Stimulated activated CD8-positive, alpha-beta memory T cell treated with anti-CD3 and anti-CD28 coated beads, Interleukin-15, amount 100 ng/mL, for 1 hour (primary cell): ENCODE measurements around the gene LHX6.

Experiments
- DNase-seq: peaks from one replicate; pipeline ENCODE4 v3.0.0-alpha.2; 2020; ENCODE audit warnings: low read depth

LHX6 gene

GRCh38 chr9:122234022-122234748 is 5.4 kb upstream of the LHX6 start:
- DNase-seq: no peak

- DNase-seq: no peak
Measured at GRCh38 chr9:122232796-122233306, 4.1 kb upstream of the LHX6 start.

- DNase-seq: no peak
Measured at GRCh38 chr9:122229485-122229837, 704 bp upstream of the LHX6 start.

GRCh38 chr9:122228191-122228567 is 578 bp downstream of the LHX6 start:
- DNase-seq: no peak

DNA sequence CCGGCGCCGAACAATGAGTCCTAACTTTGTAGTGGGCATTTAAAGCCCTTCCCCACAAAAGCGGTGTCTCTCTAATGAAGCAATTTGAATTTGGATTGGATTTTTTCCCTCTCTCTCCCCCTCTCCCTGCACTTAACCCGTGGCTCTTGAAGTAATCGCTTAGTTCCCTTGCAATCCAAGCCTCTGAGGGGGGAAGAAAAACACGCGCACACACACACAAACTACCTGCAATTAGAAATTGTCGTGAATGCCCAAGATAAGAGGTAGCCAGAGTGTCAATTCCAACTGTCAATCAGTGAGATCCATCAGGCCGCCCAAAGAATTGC is 1.2 kb downstream of the LHX6 start:
- no peak for DNase-seq

DNA sequence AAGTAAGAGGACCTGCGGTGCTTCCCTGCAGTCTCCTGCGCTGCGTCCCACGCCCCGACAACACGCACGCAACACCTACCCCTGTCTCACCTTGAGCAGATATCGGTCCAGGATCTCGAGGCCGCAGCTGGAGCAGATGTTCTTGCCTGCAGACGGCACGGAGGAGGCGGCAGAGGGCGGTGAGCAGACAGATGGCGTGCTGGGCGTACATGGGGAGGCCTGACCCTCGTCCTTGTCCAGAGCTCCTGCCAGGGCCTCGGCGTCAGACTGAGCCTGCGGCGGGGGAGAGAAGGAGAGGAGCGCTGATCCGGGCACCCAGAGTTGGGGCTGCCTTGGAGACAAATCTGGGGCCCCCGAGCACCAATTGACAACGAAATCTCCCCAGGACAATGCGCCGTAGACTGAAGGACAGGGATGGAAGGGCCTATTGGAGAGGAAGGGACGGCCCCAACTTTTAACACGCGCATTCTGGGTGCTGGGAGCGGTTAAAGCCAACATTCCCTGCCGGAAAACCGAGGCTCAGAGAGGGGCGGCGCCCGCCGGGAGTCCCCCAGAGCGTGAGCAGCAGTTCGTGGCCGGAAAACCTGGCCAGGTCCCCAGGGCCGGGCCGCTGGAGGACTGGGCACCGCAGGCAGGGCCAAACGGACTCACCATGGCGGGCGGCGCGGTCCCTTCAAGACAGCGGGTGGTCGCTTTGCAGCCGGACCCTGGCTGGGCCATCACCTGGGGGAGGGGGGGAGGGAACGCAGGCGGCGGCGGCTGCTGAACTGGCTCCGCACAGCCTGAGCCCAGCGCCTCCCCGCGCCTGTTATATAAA is 1.8 kb downstream of the LHX6 start:
- no peak for DNase-seq

GRCh38 chr9:122226142-122226757 is 2.5 kb downstream of the LHX6 start:
- DNase-seq: no peak

DNA sequence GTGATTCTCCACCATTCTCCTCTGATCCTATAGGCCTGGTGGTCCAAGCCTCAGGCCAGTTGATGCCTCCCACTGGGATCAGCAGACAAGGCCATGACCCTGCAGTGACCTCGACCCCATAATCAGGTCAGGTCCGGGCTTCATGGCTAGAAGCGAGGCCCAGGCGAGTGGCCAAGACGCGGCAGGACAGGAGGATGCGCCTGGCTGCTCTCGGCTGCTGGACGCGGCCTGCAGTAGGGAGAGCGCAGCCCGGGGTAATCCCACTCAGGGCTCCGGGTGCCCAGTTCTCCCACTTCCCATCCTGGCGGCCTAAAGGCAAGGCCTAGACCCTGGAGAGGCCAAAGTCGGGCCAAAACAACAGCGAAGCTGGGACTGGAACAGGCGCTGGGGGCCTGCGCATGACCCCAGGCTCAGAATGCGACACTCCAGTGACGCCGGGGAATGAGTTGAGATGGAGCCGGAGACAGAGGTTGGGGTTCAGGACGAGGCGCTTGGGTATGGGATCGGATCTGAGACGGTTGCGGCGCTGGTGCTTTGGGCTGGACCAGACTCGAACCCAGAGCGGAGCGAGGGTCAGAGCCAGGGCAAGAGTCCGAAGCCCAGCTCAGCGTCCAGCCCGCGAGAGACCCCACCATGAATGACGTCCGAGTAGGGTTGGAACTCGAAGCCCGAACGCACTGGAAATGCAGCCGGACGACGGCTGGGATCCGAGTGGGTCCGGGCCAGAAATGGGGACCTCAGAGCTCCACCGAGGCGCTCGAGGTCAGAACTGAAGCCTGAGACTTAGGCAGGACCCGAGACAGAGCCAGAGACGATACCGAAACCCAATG is 3.2 kb downstream of the LHX6 start:
- DNase-seq: no peak

DNA sequence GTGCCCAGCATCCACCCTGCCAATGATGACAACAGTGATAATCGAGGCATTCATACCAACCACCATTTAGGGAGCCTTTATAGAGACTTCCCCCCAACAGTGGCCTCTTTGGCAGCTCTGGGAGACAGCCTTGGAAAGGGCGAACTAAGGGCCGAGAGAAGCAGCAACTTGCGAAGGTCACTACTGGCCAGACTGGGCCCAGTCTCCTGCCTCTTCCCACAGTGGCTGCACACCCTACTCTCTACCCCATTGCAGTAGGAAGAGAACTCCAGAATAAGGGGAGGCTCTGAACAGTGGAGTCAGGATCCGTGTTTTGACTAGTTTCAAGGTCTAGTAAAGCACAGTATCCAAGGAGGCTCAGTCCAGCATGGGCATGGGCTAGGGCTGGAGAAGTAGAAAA is 5.3 kb downstream of the LHX6 start:
- DNase-seq: no peak

- DNase-seq: no peak
Measured at GRCh38 chr9:122222791-122223190, 6.0 kb downstream of the LHX6 start.

GRCh38 chr9:122221183-122221811 is 7.5 kb downstream of the LHX6 start:
- DNase-seq: no peak

- DNase-seq: no peak
Measured at GRCh38 chr9:122220673-122221182, 8.0 kb downstream of the LHX6 start.

- no peak for DNase-seq
Measured at GRCh38 chr9:122219856-122220672, 8.7 kb downstream of the LHX6 start.

- DNase-seq: no peak
Measured at GRCh38 chr9:122218935-122219855, 9.6 kb downstream of the LHX6 start.

GRCh38 chr9:122218071-122218934 is 10.5 kb downstream of the LHX6 start:
- no peak for DNase-seq

DNA sequence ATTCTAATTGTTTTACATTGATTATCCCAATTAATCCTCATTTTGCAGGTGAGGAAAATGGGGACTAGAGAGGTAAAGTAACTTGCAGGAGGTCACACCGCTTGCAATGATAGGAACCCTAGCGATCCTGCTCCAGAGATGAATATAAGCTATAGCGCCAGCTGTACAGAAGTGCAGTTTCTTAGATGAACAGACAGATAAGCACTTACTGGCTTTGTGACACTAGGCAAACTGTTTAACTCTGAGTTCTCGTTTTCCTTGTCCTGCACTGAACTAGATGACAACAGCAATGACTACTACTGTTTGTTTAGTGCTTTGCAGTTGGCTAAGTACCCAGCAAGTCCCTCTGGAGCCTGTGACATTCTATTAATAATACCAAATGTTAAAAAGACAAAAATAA is 11.1 kb downstream of the LHX6 start:
- DNase-seq: no peak

DNA sequence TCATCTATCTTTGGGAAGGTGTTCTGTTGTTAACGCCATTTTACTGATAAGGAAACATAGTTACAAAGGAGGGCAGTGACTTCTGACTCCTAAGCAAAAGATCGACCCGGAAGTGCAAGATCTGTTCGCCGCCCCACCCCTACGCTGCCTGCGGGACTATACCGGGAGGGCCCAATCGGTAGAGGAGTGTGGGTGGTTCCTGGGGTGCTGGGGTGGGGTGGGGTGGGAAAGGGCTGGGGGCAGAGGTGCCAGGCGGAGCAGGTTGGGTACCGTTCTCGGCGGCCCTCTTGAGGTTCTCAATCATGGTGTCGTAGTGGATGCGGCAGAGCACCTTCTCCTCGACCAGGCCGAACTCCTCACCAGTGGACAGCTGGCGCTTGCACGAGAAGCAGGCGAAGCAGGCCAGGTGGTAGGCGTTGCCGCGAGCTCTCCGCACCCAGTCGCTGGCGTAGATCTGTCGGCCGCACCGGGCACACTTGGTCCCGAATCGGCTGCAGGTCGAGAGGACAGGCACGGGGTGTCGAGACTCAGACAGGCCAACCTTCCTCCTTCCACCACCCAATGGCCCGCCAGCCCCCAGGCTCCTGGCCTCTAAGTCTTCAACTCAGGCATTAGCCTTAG is 11.8 kb downstream of the LHX6 start:
- no peak for DNase-seq

DNA sequence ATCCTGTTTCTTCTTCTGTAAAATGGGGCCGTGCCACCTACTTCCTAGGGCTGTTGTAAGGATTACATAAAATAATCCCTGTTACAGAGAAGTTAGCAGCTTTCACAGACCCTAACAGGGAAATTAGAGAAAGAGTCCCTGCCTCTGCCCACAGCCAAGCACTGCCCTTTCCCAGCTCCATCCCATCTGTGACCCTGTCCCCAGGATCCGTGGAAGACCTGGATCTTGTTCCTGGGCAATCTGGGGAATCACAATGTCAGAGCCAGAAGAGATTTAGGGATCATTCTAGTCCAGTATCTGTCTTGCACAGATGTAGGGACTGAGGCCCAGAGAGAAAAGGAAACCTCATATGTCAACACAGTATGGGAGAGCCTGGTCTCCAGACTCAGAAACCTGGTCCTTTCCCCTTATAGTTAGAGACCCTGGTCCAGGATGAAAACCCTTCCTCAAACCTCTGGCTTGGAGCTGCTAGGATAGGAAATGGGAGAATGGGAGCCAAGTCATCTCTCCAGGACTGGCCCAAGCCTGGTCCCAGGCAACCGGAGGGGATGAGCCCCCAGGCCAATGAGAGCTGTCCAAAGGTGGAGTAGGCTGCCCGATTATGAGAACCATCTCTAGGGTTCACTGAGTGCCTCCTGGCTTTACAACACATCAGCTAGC is 12.5 kb downstream of the LHX6 start:
- no peak for DNase-seq
